ENCODE data around the gene CRLF3.

DNA sequence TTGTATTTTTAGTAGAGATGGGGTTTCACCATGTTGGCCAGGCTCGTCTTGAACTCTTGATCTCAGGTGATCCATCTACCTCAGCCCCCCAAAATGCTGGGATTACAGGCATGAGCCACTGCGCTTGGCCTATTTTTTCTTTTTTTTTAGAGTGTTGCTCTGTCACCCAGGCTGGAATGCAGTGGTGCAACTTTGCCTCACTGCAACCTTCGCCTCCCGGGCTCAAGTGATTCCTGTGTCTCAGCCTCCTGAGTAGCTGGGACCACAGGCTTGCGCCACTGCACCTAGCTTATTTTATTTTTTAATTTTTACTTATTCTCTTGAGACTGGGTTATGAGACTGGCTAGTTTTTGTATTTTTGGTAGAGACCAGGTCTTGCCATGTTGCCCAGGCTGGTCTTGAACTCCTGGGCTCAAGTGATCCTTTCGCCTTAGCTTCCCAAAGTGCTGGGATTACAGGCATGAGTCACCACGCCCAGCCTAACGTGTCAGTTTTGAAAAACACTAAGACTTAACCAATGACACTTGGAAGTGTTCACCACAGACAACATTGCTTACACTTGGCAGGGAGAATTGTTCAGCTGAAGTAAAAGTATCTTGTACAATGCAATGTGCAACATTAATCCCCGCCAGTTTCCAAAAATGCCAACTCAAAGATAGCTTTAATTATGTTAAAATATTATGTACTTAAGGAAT lies 34.2 kb upstream of the CRLF3 start:
- TF ChIP-seq, protein P1, sequence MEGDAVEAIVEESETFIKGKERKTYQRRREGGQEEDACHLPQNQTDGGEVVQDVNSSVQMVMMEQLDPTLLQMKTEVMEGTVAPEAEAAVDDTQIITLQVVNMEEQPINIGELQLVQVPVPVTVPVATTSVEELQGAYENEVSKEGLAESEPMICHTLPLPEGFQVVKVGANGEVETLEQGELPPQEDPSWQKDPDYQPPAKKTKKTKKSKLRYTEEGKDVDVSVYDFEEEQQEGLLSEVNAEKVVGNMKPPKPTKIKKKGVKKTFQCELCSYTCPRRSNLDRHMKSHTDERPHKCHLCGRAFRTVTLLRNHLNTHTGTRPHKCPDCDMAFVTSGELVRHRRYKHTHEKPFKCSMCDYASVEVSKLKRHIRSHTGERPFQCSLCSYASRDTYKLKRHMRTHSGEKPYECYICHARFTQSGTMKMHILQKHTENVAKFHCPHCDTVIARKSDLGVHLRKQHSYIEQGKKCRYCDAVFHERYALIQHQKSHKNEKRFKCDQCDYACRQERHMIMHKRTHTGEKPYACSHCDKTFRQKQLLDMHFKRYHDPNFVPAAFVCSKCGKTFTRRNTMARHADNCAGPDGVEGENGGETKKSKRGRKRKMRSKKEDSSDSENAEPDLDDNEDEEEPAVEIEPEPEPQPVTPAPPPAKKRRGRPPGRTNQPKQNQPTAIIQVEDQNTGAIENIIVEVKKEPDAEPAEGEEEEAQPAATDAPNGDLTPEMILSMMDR (IDR thresholded peaks at IDR 0.05) = no peak
- no peak for TF ChIP-seq POLR2A (IDR thresholded peaks at IDR 0.05)
